Motor neuron (in vitro differentiated cells): ENCODE measurements around the gene LUC7L. TPM values are rescaled to one million over a fixed set of nuclear protein-coding genes. Genes with fewer than 3 reads are reported as not detected.
"Not testable (repeated sequence)": the region's sequence is repeated elsewhere in the genome, so short reads cannot be mapped to it uniquely, and the experiment has no call there.

Source experiments
- ATAC-seq, 8 experiments: fragments of 200-7000 bp; cut with Tn5 transposase; replicated peaks in 6 of 8; 2 replicates each; pipeline ENCODE4 v1.8.0; 2021; ENCODE audit warnings: mild to moderate bottlenecking in 8 of 8, moderate library complexity in 8 of 8
- H3K27ac ChIP-seq, 2 donors: fragments of 250-450 bp; sonication (Bioruptor Pico); 2 replicates each; pipeline ENCODE4 v1.9.0; 2021; ENCODE audit warnings: antibody characterized with exemption in 2 of 2, mild to moderate bottlenecking in 2 of 2, moderate library complexity in 1 of 2
- H3K4me1 ChIP-seq, 2 donors: fragments of 250-450 bp; sonication (Bioruptor Pico); replicated peaks in 1 of 2; 2 replicates each; pipeline ENCODE4 v1.6.1; 2021; ENCODE audit warnings: antibody characterized with exemption in 2 of 2, mild to moderate bottlenecking in 2 of 2, moderate library complexity in 1 of 2
- H3K4me3 ChIP-seq, 5 donors: fragments of 250-450 bp; sonication (Bioruptor Pico); 2 replicates each; pipeline ENCODE4 v1.9.0; 2021; ENCODE audit warnings: antibody characterized with exemption in 5 of 5, mild to moderate bottlenecking in 5 of 5, moderate library complexity in 4 of 5
- WGBS, 10 experiments: fragments of 450-650 bp; shearing (Covaris generic); methylation state at CpG; one replicate each; pipeline ENCODE4 v1.0.0; 2022; 5-methylcytosine and 5-hydroxymethylcytosine counted together
- in situ Hi-C, 9 experiments: fragments of 400-800 bp; cut with MboI; loops; one replicate each; pipeline ENCODE4 v1.15.0; 2021; ENCODE audit warnings: low sequenced_read_pairs in 9 of 9, low pct_unique_long_range_greater_than_20kb in 2 of 9; ENCODE audit not compliant: unreplicated experiment in 9 of 9
- total RNA-seq, 8 experiments: library from RNA; unstranded; fragments of 300-600 nt; gene quantifications; 2 replicates each; pipeline versions ENCODE4 v1.2.3 to v1.2.4, GENCODE V29; 2022

LUC7L gene
- total RNA-seq, 8 experiments from 2014 or later, result 75.5 to 188 (median 90.9) TPM

- no CpG with 5 or more reads among the region's 74 CpGs for WGBS, 10 experiments
Observed at GRCh38 chr16:172374-172941, 56.8 kb downstream of the LUC7L start, which contains the start of gene HBA2. HBA2 (plus strand) TSS chr16:172876; CDS start chr16:172913, 37 bp downstream.

GRCh38 chr16:170788-171187, 58.5 kb downstream of the LUC7L start:
- ATAC-seq, result no peak
- H3K4me3 ChIP-seq, result no peak overlapping the region
- peaks cover 10 to 14% of the 10 kb centered on the region in 2 donors for H3K4me1 ChIP-seq
- in situ Hi-C loops, result no loop called here
- 0 to 88% (median 20%) methylated on average over 1 of the region's 1 CpG; no CpG with 5 or more reads in 2 of the 10 experiments for WGBS, 10 experiments
- no peak overlapping the region for H3K27ac ChIP-seq

More at GRCh38 chr16:172374-172941, 56.8 kb downstream of the LUC7L start, which contains the start of gene HBA2:
- ATAC-seq, result peak; percentile 16 to 61 (median 40)
- H3K4me3 ChIP-seq, in situ Hi-C loops, H3K4me1 ChIP-seq, H3K27ac ChIP-seq: not testable (repeated sequence)

GRCh38 chr16:170088-170507, 59.2 kb downstream of the LUC7L start:
- 0 to 20% (median 0%) methylated on average over 1 to 2 of the region's 5 CpGs; no CpG with 5 or more reads in 6 of the 10 experiments for WGBS, 10 experiments
- H3K27ac ChIP-seq, result not testable (repeated sequence)

DNA sequence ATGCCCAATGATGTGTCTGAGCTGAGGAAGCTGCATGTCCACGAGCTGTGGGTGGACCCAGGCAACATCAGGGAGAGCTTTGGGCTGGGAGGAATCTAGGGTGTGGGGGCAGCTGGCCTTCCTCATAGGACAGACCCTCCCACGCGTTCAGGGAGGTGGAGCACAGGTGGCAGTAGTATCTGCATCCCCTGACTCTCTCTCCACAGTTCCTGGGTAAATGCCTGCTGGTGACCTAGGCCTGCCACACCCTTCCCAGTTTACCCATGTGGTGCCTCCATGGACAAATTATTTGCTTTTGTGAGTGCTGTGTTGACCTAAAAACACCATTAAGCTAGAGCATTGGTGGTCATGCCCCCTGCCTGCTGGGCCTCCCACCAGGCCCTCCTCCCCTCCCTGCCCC, 60.2 kb downstream of the LUC7L start:
- Histone ChIP-seq H3K4me1 (peaks cover 17 to 23% of the 10 kb centered on the region in 2 donors), H3K27ac (no peak overlapping the region), H3K4me3 (no peak overlapping the region)
- 29 to 40% methylated on average over 2 to 3 of the region's 3 CpGs; no CpG with 5 or more reads in 8 of the 10 experiments for WGBS, 10 experiments
- in situ Hi-C loops, result no loop called here
- ATAC-seq, result no peak

More at GRCh38 chr16:170088-170507, 59.2 kb downstream of the LUC7L start:
- H3K4me3 ChIP-seq, in situ Hi-C loops: not testable (repeated sequence)
- peaks cover 15 to 21% of the 10 kb centered on the region in 2 donors for H3K4me1 ChIP-seq
- ATAC-seq, result peak; percentile 23 to 68 (median 39)

DNA sequence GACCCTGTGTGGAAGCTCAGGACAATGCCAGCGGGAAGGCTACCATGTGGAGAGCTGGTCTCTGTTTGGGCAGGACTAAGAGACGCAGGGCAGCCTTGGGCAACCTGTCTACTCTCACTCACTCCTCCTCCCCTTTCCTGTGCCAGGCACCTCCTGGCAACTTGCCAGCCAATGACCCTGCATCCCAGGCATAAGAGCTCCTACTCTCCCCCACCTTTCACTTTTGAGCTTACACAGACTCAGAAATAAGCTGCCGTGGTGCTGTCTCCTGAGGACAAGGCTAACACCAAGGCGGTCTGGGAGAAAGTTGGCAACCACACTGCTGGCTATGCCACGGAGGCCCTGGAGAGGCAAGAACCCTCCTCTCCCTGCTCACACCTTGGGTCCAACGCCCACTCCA, 60.8 kb downstream of the LUC7L start:
- no peak for ATAC-seq
- H3K4me1 ChIP-seq, result peaks cover 17 to 23% of the 10 kb centered on the region in 2 donors

GRCh38 chr16:167122-167690, 62.0 kb downstream of the LUC7L start:
- 0 to 20% (median 12%) methylated on average over 1 to 8 of the region's 11 CpGs; no CpG with 5 or more reads in 1 of the 10 experiments for WGBS, 10 experiments
- H3K4me3 ChIP-seq, result no peak overlapping the region
- ATAC-seq, result no peak
- in situ Hi-C loops, result no loop called here
- H3K27ac ChIP-seq, result no peak overlapping the region
- H3K4me1 ChIP-seq, result peaks cover 17 to 23% of the 10 kb centered on the region in 2 donors

More for the DNA sequence above, 60.8 kb downstream of the LUC7L start:
- Histone ChIP-seq H3K27ac (no peak overlapping the region), H3K4me3 (no peak overlapping the region)
- in situ Hi-C loops, result no loop called here
- WGBS, 10 experiments, result 20 to 67% (median 50%) methylated on average over 1 to 3 of the region's 6 CpGs; no CpG with 5 or more reads in 6 of the 10 experiments

DNA sequence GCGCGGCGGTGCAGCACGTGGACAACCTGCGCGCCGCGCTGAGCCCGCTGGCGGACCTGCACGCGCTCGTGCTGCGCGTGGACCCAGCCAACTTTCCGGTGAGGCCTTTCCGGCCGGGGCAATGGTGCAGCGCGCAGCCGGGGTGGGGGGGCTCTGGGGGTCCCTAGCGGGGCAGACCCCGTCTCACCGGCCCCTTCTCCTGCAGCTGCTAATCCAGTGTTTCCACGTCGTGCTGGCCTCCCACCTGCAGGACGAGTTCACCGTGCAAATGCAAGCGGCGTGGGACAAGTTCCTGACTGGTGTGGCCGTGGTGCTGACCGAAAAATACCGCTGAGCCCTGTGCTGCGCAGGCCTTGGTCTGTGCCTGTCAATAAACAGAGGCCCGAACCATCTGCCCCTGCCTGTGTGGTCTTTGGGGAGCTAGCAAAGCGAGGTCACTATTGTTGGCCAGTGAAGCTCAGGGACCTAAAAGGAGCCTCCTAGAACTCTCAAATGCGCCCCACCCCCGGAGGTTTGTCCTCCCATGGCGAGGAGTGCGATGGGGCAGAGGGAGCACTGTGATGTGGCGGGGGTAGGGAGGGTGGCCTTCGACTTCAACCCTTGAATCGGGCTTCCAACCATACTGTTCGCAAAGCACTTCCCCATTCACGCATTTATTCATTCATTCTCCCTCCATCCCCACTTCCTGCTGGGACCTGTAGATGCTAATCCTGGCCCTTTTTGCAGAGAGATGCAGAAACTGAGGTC, 62.7 kb downstream of the LUC7L start:
- Histone ChIP-seq H3K27ac (no peak overlapping the region), H3K4me3 (peak overlapping the region in 1 of 5 donors; percentile 34), H3K4me1 (peaks cover 17 to 23% of the 10 kb centered on the region in 2 donors)
- 0 to 20% (median 0%) methylated on average over 1 to 8 of the region's 45 CpGs; no CpG with 5 or more reads in 1 of the 10 experiments for WGBS, 10 experiments
- peak in 3 of 8 experiments; percentile 16 to 41 (median 36) for ATAC-seq
- in situ Hi-C loops, result no loop called here

GRCh38 chr16:165539-166374, 63.5 kb downstream of the LUC7L start, which contains the start of gene HBM:
HBM (plus strand) TSS chr16:165978; CDS start chr16:165998, 20 bp downstream.
- Histone ChIP-seq H3K4me3 (peak within 1 kb of the TSS in 2 of 5 donors; percentile 19 to 34), H3K27ac (no peak within 1 kb of the TSS), H3K4me1 (peaks cover 17 to 23% of the 10 kb centered on the region in 2 donors)
- ATAC-seq, result peak in 2 of 8 experiments; percentile 9 to 12
- in situ Hi-C loops, result no loop called here
- 0 to 4% (median 1%) methylated on average over 1 to 7 of the region's 75 CpGs; no CpG with 5 or more reads in 4 of the 10 experiments for WGBS, 10 experiments

- ATAC-seq, result peak in 5 of 8 experiments; percentile 46 to 53 (median 50)
- H3K27ac ChIP-seq, result no peak overlapping the region
- peak overlapping the region in 2 of 5 donors; percentile 19 to 34 for H3K4me3 ChIP-seq
- 0 to 20% (median 0%) methylated on average over 1 of the region's 77 CpGs; no CpG with 5 or more reads in 7 of the 10 experiments for WGBS, 10 experiments
- in situ Hi-C loops, result no loop called here
- H3K4me1 ChIP-seq, result peaks cover 17 to 23% of the 10 kb centered on the region in 2 donors
Observed at GRCh38 chr16:164827-165538, 64.3 kb downstream of the LUC7L start.

DNA sequence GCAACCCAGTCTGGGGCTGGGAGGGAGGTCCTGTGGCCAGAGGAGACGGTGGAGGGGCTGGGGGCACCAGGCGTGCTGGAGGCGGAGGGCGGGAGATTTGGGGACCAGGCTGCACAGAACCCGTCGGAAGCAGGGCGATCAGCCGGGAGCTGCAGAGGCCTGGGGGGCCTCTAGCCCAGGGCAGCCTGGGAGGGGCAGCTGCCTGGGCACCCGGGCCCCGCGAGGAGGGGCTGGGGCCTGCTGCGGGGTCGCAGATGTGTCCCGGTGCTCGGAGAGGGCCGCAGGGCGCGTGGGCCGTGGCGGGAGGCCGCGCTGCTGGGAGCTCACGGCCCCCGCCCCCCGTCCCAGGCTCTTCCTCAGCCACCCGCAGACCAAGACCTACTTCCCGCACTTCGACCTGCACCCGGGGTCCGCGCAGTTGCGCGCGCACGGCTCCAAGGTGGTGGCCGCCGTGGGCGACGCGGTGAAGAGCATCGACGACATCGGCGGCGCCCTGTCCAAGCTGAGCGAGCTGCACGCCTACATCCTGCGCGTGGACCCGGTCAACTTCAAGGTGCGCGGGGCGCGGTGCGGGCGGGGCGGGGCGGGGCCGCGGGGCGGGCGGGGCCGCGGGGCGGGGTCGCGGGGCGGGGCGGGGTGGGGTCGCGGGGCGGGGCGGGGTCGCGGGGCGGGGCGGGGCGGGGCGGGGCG, 65.0 kb downstream of the LUC7L start:
- H3K4me1 ChIP-seq, result peaks cover 17 to 23% of the 10 kb centered on the region in 2 donors
- no CpG with 5 or more reads among the region's 80 CpGs for WGBS, 10 experiments
- H3K27ac ChIP-seq, H3K4me3 ChIP-seq, in situ Hi-C loops: not testable (repeated sequence)
- peak in 6 of 8 experiments; percentile 41 to 76 (median 71) for ATAC-seq

- H3K4me3 ChIP-seq, in situ Hi-C loops, H3K27ac ChIP-seq: not testable (repeated sequence)
- ATAC-seq, result peak in 5 of 8 experiments; percentile 4 to 19 (median 17)
- no CpG with 5 or more reads among the region's 3 CpGs for WGBS, 10 experiments
- peaks cover 17 to 23% of the 10 kb centered on the region in 2 donors for H3K4me1 ChIP-seq
Observed at GRCh38 chr16:163696-164095, 65.6 kb downstream of the LUC7L start.
